K562 (cell line): ENCODE results near the gene FAM114A2. TPM values are rescaled to one million over a fixed set of nuclear protein-coding genes. Genes with fewer than 3 reads are reported as not detected.

Experiments used
- ATAC-seq: fragments of 200-7000 bp; cut with Tn5 transposase; 3 replicates; pipeline ENCODE4 v1.9.1; 2020; ENCODE audit warnings: moderate library complexity
- BruUV-seq: library from RNA; stranded (reverse); fragments of 400-500 nt; replicated peaks from 2 replicates; lab custom pipeline; 2021; lab: Mats Ljungman, UMichigan
- CTCF ChIA-PET: fragments of 300-600 bp; formaldehyde crosslinking; extraction: SDS; loops from one replicate; lab custom pipeline; 2021; ENCODE audit warnings: low intra/inter-chr PET ratio; lab: Yijun Ruan, JAX
- POLR2A ChIA-PET: fragments of 300-600, 350-650 bp; sonication (Branson Sonifier 250); formaldehyde crosslinking; extraction: SDS; loops from one replicate; lab custom pipeline; 2021; ENCODE audit warnings: antibody characterized with exemption, inconsistent platforms; lab: Yijun Ruan, JAX
- DNase-seq, 4 experiments: peaks; one replicate each; pipeline versions ENCODE4 v3.0.0 to v3.0.0-alpha.2; 2011 to 2018; ENCODE audit warnings: low spot score in 3 of 4, mixed read lengths in 3 of 4; ENCODE audit errors: extremely low read depth in 1 of 4
- FAIRE-seq: peaks from 2 replicates; lab custom pipeline; 2011; peaks lifted over from hg19 to GRCh38; lab: Jason Lieb, UNC
- H2AFZ ChIP-seq: 2 replicates; pipeline ENCODE4 v1.6.0; 2011; ENCODE audit warnings: low read depth, low read length, control low read depth, inconsistent platforms
- H3K27ac ChIP-seq: fragments of 200-600 bp; 3 replicates; pipeline ENCODE4 v1.8.0; 2011; ENCODE audit warnings: low read depth, mild to moderate bottlenecking, control low read depth, inconsistent platforms, low read length, moderate library complexity, mixed read lengths; ENCODE audit errors: extremely low read depth
- H3K27me3 ChIP-seq, 2 experiments: fragments of 300-600 bp in 1 of 2; 2 replicates in 1 of 2; 3 replicates in 1 of 2; pipeline versions ENCODE4 v1.6.0 to v1.8.0; 2011; ENCODE audit warnings: inconsistent platforms in 2 of 2, low read length in 2 of 2, mild to moderate bottlenecking in 1 of 2, mixed read lengths in 1 of 2, moderate library complexity in 1 of 2; ENCODE audit not compliant: control insufficient read depth in 2 of 2, insufficient read depth in 2 of 2
- H3K36me3 ChIP-seq: fragments of 300-600 bp; 3 replicates; pipeline ENCODE4 v1.8.0; 2011; ENCODE audit warnings: mild to moderate bottlenecking, low read length, inconsistent platforms; ENCODE audit not compliant: control insufficient read depth, insufficient read depth
- H3K4me1 ChIP-seq, 2 experiments: fragments of 200-600 bp in 1 of 2; replicated peaks in 1 of 2; 2 replicates in 1 of 2; 3 replicates in 1 of 2; pipeline versions ENCODE4 v1.5.1 to v1.8.0; 2011; ENCODE audit warnings: inconsistent platforms in 2 of 2, low read length in 2 of 2, mild to moderate bottlenecking in 1 of 2, mixed read lengths in 1 of 2, moderate library complexity in 1 of 2; ENCODE audit not compliant: control insufficient read depth in 2 of 2, insufficient read depth in 2 of 2
- H3K4me2 ChIP-seq: 2 replicates; pipeline ENCODE4 v1.6.1; 2011; ENCODE audit warnings: low read length, control low read depth, inconsistent platforms, mixed read lengths; ENCODE audit not compliant: insufficient read depth
- H3K4me3 ChIP-seq: fragments of 200-600 bp; sonication (generic), shearing (Covaris generic); 2 replicates; pipeline ENCODE4 v1.5.1; 2016; ENCODE audit warnings: control low read depth, inconsistent platforms
- H3K79me2 ChIP-seq: fragments of 200-600 bp; 3 replicates; pipeline ENCODE4 v1.8.0; 2011; ENCODE audit warnings: low read length, inconsistent platforms; ENCODE audit not compliant: control insufficient read depth, insufficient read depth
- H3K9ac ChIP-seq, 2 experiments: 2 replicates each; pipeline versions ENCODE4 v1.6.0 to v1.6.1; 2011; ENCODE audit warnings: low read depth in 2 of 2, low read length in 2 of 2, control low read depth in 1 of 2, inconsistent platforms in 1 of 2, mild to moderate bottlenecking in 1 of 2, mixed read lengths in 1 of 2; ENCODE audit not compliant: insufficient read depth in 1 of 2
- H3K9me1 ChIP-seq: one replicate; pipeline ENCODE4 v1.6.0; 2011; ENCODE audit warnings: inconsistent platforms, mild to moderate bottlenecking, low read length, moderate library complexity; ENCODE audit not compliant: control insufficient read depth, insufficient read depth
- H3K9me3 ChIP-seq: replicated peaks from 2 replicates; pipeline ENCODE4 v1.5.1; 2011; ENCODE audit warnings: low read depth, low read length, inconsistent platforms; ENCODE audit not compliant: control insufficient read depth, insufficient read depth
- H4K20me1 ChIP-seq: replicated peaks from 2 replicates; pipeline ENCODE4 v1.6.1; 2011; ENCODE audit warnings: low read length, inconsistent platforms, mixed read lengths; ENCODE audit not compliant: control insufficient read depth, insufficient read depth
- CTCF ChIP-seq, 3 experiments: IDR thresholded peaks in 2 of 3; conservative IDR thresholded peaks in 1 of 3; 2 replicates each; pipeline ENCODE4 v1.5.1; 2011 to 2012; ENCODE audit warnings: low read length in 3 of 3, mild to moderate bottlenecking in 3 of 3, control low read depth in 2 of 3, improper control_type of control experiment in 1 of 3, inconsistent platforms in 1 of 3, low read depth in 1 of 3, mixed read lengths in 1 of 3, moderate library complexity in 1 of 3; ENCODE audit not compliant: insufficient read depth in 2 of 3
- DEAF1 ChIP-seq: fragments of 450-650 bp; formaldehyde crosslinking; IDR thresholded peaks from 2 replicates; pipeline ENCODE4 v1.4.0; 2020; ENCODE audit warnings: mild to moderate bottlenecking, moderate library complexity
- IFI16 ChIP-seq: fragments of 250-450 bp; sonication (Bioruptor Pico); IDR thresholded peaks from 2 replicates; pipeline ENCODE4 v2.1.2; 2022; ENCODE audit warnings: mild to moderate bottlenecking, inconsistent platforms
- RAD21 ChIP-seq, 2 experiments: fragments of 250-450 bp in 1 of 2; fragments of 450-650 bp in 1 of 2; sonication (Bioruptor Pico) in 1 of 2; formaldehyde crosslinking in 1 of 2; IDR thresholded peaks in 1 of 2; conservative IDR thresholded peaks in 1 of 2; 2 replicates each; pipeline versions ENCODE4 v1.4.0 to v1.8.0; 2020 to 2022; ENCODE audit warnings: mild to moderate bottlenecking in 2 of 2, moderate library complexity in 1 of 2
- REST ChIP-seq, 2 experiments: fragments of 450-650 bp; formaldehyde crosslinking in 1 of 2; IDR thresholded peaks; 2 replicates each; pipeline versions ENCODE4 v1.4.0 to v1.6.1; 2014 to 2020; ENCODE audit warnings: mild to moderate bottlenecking in 2 of 2, borderline replicate concordance in 1 of 2, low read depth in 1 of 2
- STAG1 ChIP-seq: sonication (generic); formaldehyde crosslinking; IDR thresholded peaks from 2 replicates; pipeline ENCODE4 v1.5.0; 2020; ENCODE audit warnings: missing genetic modification reagents, borderline replicate concordance
- TEAD1 ChIP-seq, 2 experiments: fragments of 450-650 bp in 1 of 2; sonication (generic) in 1 of 2; formaldehyde crosslinking; IDR thresholded peaks; 2 replicates each; pipeline versions ENCODE4 v1.4.0 to v1.8.0; 2020 to 2022; ENCODE audit warnings: mild to moderate bottlenecking in 2 of 2, missing genetic modification reagents in 1 of 2
- WGBS: fragments of 100-300 bp; shearing (Covaris generic); methylation state at CpG from one replicate; pipeline ENCODE4 v1.1.6; 2016; ENCODE audit warnings: low coverage, mixed read lengths; ENCODE audit not compliant: insufficient coverage; ENCODE audit errors: missing lambda C conversion rate; 5-methylcytosine and 5-hydroxymethylcytosine counted together
- in situ Hi-C: fragments of 300-500 bp; cut with MboI; formaldehyde crosslinking; loops from 4 replicates; pipeline ENCODE4 v1.15.0; 2018; ENCODE audit warnings: inconsistent platforms, mixed read lengths
- intact Hi-C: fragments of 100-400 bp; cut with micrococcal nuclease; formaldehyde crosslinking; loops from 2 replicates; pipeline ENCODE4 v1.14.2; 2022
- polyA plus RNA-seq, 8 experiments: library from polyadenylated mRNA; depleted of rRNA in 4 of 8; stranded (reverse) in 5 of 8; unstranded in 3 of 8; fragments of >200 nt; fragmentation: Nextera tagmentation in 2 of 8; fragmentation: Illumina TruSeq in 1 of 8; extraction: Ambion mirVana in 2 of 8; extraction: Trizol in 1 of 8; gene quantifications; 2 replicates each; pipeline versions ENCODE4 v1.2.1 to v1.2.3, GENCODE V29; 2011 to 2014; ENCODE audit warnings: inconsistent platforms in 1 of 8, missing spikeins in 1 of 8
- total RNA-seq, 7 experiments: library from RNA; depleted of rRNA in 6 of 7; stranded (reverse); fragments of >200 nt in 6 of 7; fragmentation: Illumina TruSeq in 2 of 7; extraction: Trizol in 2 of 7; gene quantifications; 2 replicates each; pipeline versions ENCODE4 v1.2.1 to v1.2.3, GENCODE V29; 2011 to 2021; ENCODE audit warnings: low replicate concordance in 1 of 7

FAM114A2 gene
- total and polyA plus RNA-seq, 9 of the 15 experiments (the other 6 are each of a cell fraction or from before 2014, with no cell fraction given): 14.4 to 28.1 (median 21.2) TPM

GRCh38 chr5:153974131-153974812, 64.4 kb downstream of the FAM114A2 start:
- no peak overlapping the region for H2AFZ ChIP-seq
- no peaks in the 10 kb centered on the region for H3K79me2 ChIP-seq
- ATAC-seq: peak; percentile 78
- H3K9ac ChIP-seq: peak overlapping the region in 1 of 2 experiments; percentile 76; a peak in 1 of 4 replicates
- in situ Hi-C loops (no loop called here), intact Hi-C loops (loop anchor here (1.0 to 5.0 kb wide), 5 partner anchors 98 to 637 kb away; no protein-coding TSS in a partner anchor)
- 0 out of 2 replicates have a peak, but pooled peaks cover 4% of the 10 kb centered on the region for H4K20me1 ChIP-seq
- peak; percentile 38 to 60 (median 48) for DNase-seq
- no peak overlapping the region for H3K27ac ChIP-seq
- H3K36me3 ChIP-seq: no peaks in the 10 kb centered on the region
- H3K9me1 ChIP-seq: no peaks in the 10 kb centered on the region
- CTCF ChIA-PET: interaction anchor here (0.6 to 2.2 kb wide), 8 partner anchors 10 to 666 kb away, joined by 3 to 13 read pairs (median 4); no protein-coding TSS in a partner anchor
- no peaks in the 10 kb centered on the region for H3K9me3 ChIP-seq
- H3K27me3 ChIP-seq: peaks cover 1 to 3% of the 10 kb centered on the region in 2 experiments; a peak in 2 of 5 replicates
- H3K4me2 ChIP-seq: no peak overlapping the region
- 1% methylated on average over 7 of the region's 7 CpGs for WGBS
- no peak overlapping the region for H3K4me3 ChIP-seq
- H3K4me1 ChIP-seq: peaks cover 0 to 27% of the 10 kb centered on the region in 2 experiments; a peak in 3 of 5 replicates
- POLR2A ChIA-PET: interaction anchor here (1.1 to 1.2 kb wide), 2 partner anchors 12 to 53 kb away, joined by 3 to 4 read pairs; no protein-coding TSS in a partner anchor
- peak; percentile 95 for FAIRE-seq
- no TSS peak for BruUV-seq
- TF ChIP-seq IFI16 (CRISPR knock-in tag): no peak
- TF ChIP-seq TEAD1 (CRISPR knock-in tag; IDR thresholded peaks at IDR 0.05): 0 out of 4 replicates have a peak, but pooled peaks of 1 of the 2 experiments have one; percentile 45
- TF ChIP-seq RAD21 (CRISPR knock-in tag; conservative IDR thresholded peaks at IDR 0.05 in 1 of 2, IDR thresholded peaks at IDR 0.05 in 1 of 2): peak; percentile 85 to 90
- peak; percentile 62 to 92 (median 76) for TF ChIP-seq CTCF (IDR thresholded peaks at IDR 0.05 in 2 of 3, conservative IDR thresholded peaks at IDR 0.05 in 1 of 3; ENCODE audit: insufficient read depth in 2 of 3, low read depth in 1 of 3, low read length in 3 of 3)
- TF ChIP-seq STAG1 (CRISPR knock-in tag): peak; percentile 55; the same call in 1 of the 2 replicates
- peak; percentile 46; the same call in 1 of the 2 replicates for TF ChIP-seq REST (IDR thresholded peaks at IDR 0.05; ENCODE audit: borderline replicate concordance)
- no peak for TF ChIP-seq REST (CRISPR knock-in tag; IDR thresholded peaks at IDR 0.05; ENCODE audit: low read depth)
- peak; percentile 84 for TF ChIP-seq DEAF1 (CRISPR knock-in tag)
